K562 (cell line): ENCODE measurements around the gene MAPT. TPM values are rescaled to one million over a fixed set of nuclear protein-coding genes. Genes with fewer than 3 reads are reported as not detected.

Source experiments
- ATAC-seq: fragments of 200-7000 bp; cut with Tn5 transposase; 3 replicates; pipeline ENCODE4 v1.9.1; 2020; ENCODE audit warnings: moderate library complexity
- BruUV-seq: library from RNA; stranded (reverse); fragments of 400-500 nt; replicated peaks from 2 replicates; lab custom pipeline; 2021; lab: Mats Ljungman, UMichigan
- CTCF ChIA-PET: fragments of 300-600 bp; formaldehyde crosslinking; extraction: SDS; loops from one replicate; lab custom pipeline; 2021; ENCODE audit warnings: low intra/inter-chr PET ratio; lab: Yijun Ruan, JAX
- POLR2A ChIA-PET: fragments of 300-600, 350-650 bp; sonication (Branson Sonifier 250); formaldehyde crosslinking; extraction: SDS; loops from one replicate; lab custom pipeline; 2021; ENCODE audit warnings: antibody characterized with exemption, inconsistent platforms; lab: Yijun Ruan, JAX
- DNase-seq, 4 experiments: peaks; one replicate each; pipeline versions ENCODE4 v3.0.0 to v3.0.0-alpha.2; 2011 to 2018; ENCODE audit warnings: low spot score in 3 of 4, mixed read lengths in 3 of 4; ENCODE audit errors: extremely low read depth in 1 of 4
- FAIRE-seq: peaks from 2 replicates; lab custom pipeline; 2011; peaks lifted over from hg19 to GRCh38; lab: Jason Lieb, UNC
- H2AFZ ChIP-seq: 2 replicates; pipeline ENCODE4 v1.6.0; 2011; ENCODE audit warnings: low read depth, low read length, control low read depth, inconsistent platforms
- H3K27ac ChIP-seq: fragments of 200-600 bp; 3 replicates; pipeline ENCODE4 v1.8.0; 2011; ENCODE audit warnings: low read depth, mild to moderate bottlenecking, control low read depth, inconsistent platforms, low read length, moderate library complexity, mixed read lengths; ENCODE audit errors: extremely low read depth
- H3K27me3 ChIP-seq, 2 experiments: fragments of 300-600 bp in 1 of 2; 2 replicates in 1 of 2; 3 replicates in 1 of 2; pipeline versions ENCODE4 v1.6.0 to v1.8.0; 2011; ENCODE audit warnings: inconsistent platforms in 2 of 2, low read length in 2 of 2, mild to moderate bottlenecking in 1 of 2, mixed read lengths in 1 of 2, moderate library complexity in 1 of 2; ENCODE audit not compliant: control insufficient read depth in 2 of 2, insufficient read depth in 2 of 2
- H3K36me3 ChIP-seq: fragments of 300-600 bp; 3 replicates; pipeline ENCODE4 v1.8.0; 2011; ENCODE audit warnings: mild to moderate bottlenecking, low read length, inconsistent platforms; ENCODE audit not compliant: control insufficient read depth, insufficient read depth
- H3K4me1 ChIP-seq, 2 experiments: fragments of 200-600 bp in 1 of 2; replicated peaks in 1 of 2; 2 replicates in 1 of 2; 3 replicates in 1 of 2; pipeline versions ENCODE4 v1.5.1 to v1.8.0; 2011; ENCODE audit warnings: inconsistent platforms in 2 of 2, low read length in 2 of 2, mild to moderate bottlenecking in 1 of 2, mixed read lengths in 1 of 2, moderate library complexity in 1 of 2; ENCODE audit not compliant: control insufficient read depth in 2 of 2, insufficient read depth in 2 of 2
- H3K4me2 ChIP-seq: 2 replicates; pipeline ENCODE4 v1.6.1; 2011; ENCODE audit warnings: low read length, control low read depth, inconsistent platforms, mixed read lengths; ENCODE audit not compliant: insufficient read depth
- H3K4me3 ChIP-seq: fragments of 200-600 bp; sonication (generic), shearing (Covaris generic); 2 replicates; pipeline ENCODE4 v1.5.1; 2016; ENCODE audit warnings: control low read depth, inconsistent platforms
- H3K79me2 ChIP-seq: fragments of 200-600 bp; 3 replicates; pipeline ENCODE4 v1.8.0; 2011; ENCODE audit warnings: low read length, inconsistent platforms; ENCODE audit not compliant: control insufficient read depth, insufficient read depth
- H3K9ac ChIP-seq, 2 experiments: 2 replicates each; pipeline versions ENCODE4 v1.6.0 to v1.6.1; 2011; ENCODE audit warnings: low read depth in 2 of 2, low read length in 2 of 2, control low read depth in 1 of 2, inconsistent platforms in 1 of 2, mild to moderate bottlenecking in 1 of 2, mixed read lengths in 1 of 2; ENCODE audit not compliant: insufficient read depth in 1 of 2
- H3K9me1 ChIP-seq: one replicate; pipeline ENCODE4 v1.6.0; 2011; ENCODE audit warnings: inconsistent platforms, mild to moderate bottlenecking, low read length, moderate library complexity; ENCODE audit not compliant: control insufficient read depth, insufficient read depth
- H3K9me3 ChIP-seq: replicated peaks from 2 replicates; pipeline ENCODE4 v1.5.1; 2011; ENCODE audit warnings: low read depth, low read length, inconsistent platforms; ENCODE audit not compliant: control insufficient read depth, insufficient read depth
- H4K20me1 ChIP-seq: replicated peaks from 2 replicates; pipeline ENCODE4 v1.6.1; 2011; ENCODE audit warnings: low read length, inconsistent platforms, mixed read lengths; ENCODE audit not compliant: control insufficient read depth, insufficient read depth
- ARHGAP35 ChIP-seq: fragments of 450-650 bp; IDR thresholded peaks from 2 replicates; pipeline ENCODE4 v1.6.1; 2018; ENCODE audit not compliant: partially characterized antibody
- ESRRA ChIP-seq: fragments of 450-650 bp; IDR thresholded peaks from 2 replicates; pipeline ENCODE4 v1.6.1; 2014; ENCODE audit warnings: low read depth, mild to moderate bottlenecking, moderate library complexity, borderline replicate concordance
- ETV5 ChIP-seq: sonication (generic); formaldehyde crosslinking; IDR thresholded peaks from 2 replicates; pipeline ENCODE4 v1.4.0; 2020; ENCODE audit warnings: low read depth, mild to moderate bottlenecking, missing genetic modification reagents
- HCFC1 ChIP-seq: IDR thresholded peaks from 2 replicates; pipeline ENCODE4 v1.6.1; 2012; ENCODE audit warnings: low read depth, low read length, improper control_type of control experiment
- ILF3 ChIP-seq: fragments of 450-650 bp; IDR thresholded peaks from 2 replicates; pipeline ENCODE4 v1.6.1; 2018; ENCODE audit warnings: antibody characterized with exemption, mild to moderate bottlenecking, moderate library complexity, borderline replicate concordance
- ILK ChIP-seq: fragments of 450-650 bp; IDR thresholded peaks from 2 replicates; pipeline ENCODE4 v1.6.1; 2016; ENCODE audit warnings: missing genetic modification characterization, low read depth, mild to moderate bottlenecking, missing compliant biosample characterization, moderate library complexity, borderline replicate concordance
- JUN ChIP-seq, 2 experiments: sonication (generic) in 1 of 2; formaldehyde crosslinking in 1 of 2; IDR thresholded peaks; 2 replicates each; pipeline versions ENCODE4 v1.6.1 to v1.8.0; 2012 to 2022; ENCODE audit warnings: borderline replicate concordance in 2 of 2, mild to moderate bottlenecking in 2 of 2, improper control_type of control experiment in 1 of 2, low read depth in 1 of 2, low read length in 1 of 2, missing genetic modification reagents in 1 of 2
- MYNN ChIP-seq, 2 experiments: sonication (generic); formaldehyde crosslinking in 1 of 2; IDR thresholded peaks; 2 replicates each; pipeline versions ENCODE4 v1.5.0 to v1.6.1; 2016 to 2020; ENCODE audit warnings: antibody characterized with exemption in 1 of 2, missing genetic modification reagents in 1 of 2
- ZNF41 ChIP-seq: fragments of 250-450 bp; sonication (Bioruptor Pico); conservative IDR thresholded peaks from 2 replicates; pipeline ENCODE4 v1.4.0; 2020; ENCODE audit warnings: mild to moderate bottlenecking
- ZNF668 ChIP-seq: fragments of 250-450 bp; sonication (Bioruptor Pico); IDR thresholded peaks from 2 replicates; pipeline ENCODE4 v1.8.0; 2022; ENCODE audit warnings: mild to moderate bottlenecking, inconsistent platforms
- ZNF766 ChIP-seq: fragments of 200-800 bp; sonication (Bioruptor generic); conservative IDR thresholded peaks from 2 replicates; pipeline ENCODE4 v1.6.1; 2016; ENCODE audit warnings: missing genetic modification characterization, missing compliant biosample characterization
- WGBS: fragments of 100-300 bp; shearing (Covaris generic); methylation state at CpG from one replicate; pipeline ENCODE4 v1.1.6; 2016; ENCODE audit warnings: low coverage, mixed read lengths; ENCODE audit not compliant: insufficient coverage; ENCODE audit errors: missing lambda C conversion rate; 5-methylcytosine and 5-hydroxymethylcytosine counted together
- in situ Hi-C: fragments of 300-500 bp; cut with MboI; formaldehyde crosslinking; loops from 4 replicates; pipeline ENCODE4 v1.15.0; 2018; ENCODE audit warnings: inconsistent platforms, mixed read lengths
- intact Hi-C: fragments of 100-400 bp; cut with micrococcal nuclease; formaldehyde crosslinking; loops from 2 replicates; pipeline ENCODE4 v1.14.2; 2022
- polyA plus RNA-seq, 8 experiments: library from polyadenylated mRNA; depleted of rRNA in 4 of 8; stranded (reverse) in 5 of 8; unstranded in 3 of 8; fragments of >200 nt; fragmentation: Nextera tagmentation in 2 of 8; fragmentation: Illumina TruSeq in 1 of 8; extraction: Ambion mirVana in 2 of 8; extraction: Trizol in 1 of 8; gene quantifications; 2 replicates each; pipeline versions ENCODE4 v1.2.1 to v1.2.3, GENCODE V29; 2011 to 2014; ENCODE audit warnings: inconsistent platforms in 1 of 8, missing spikeins in 1 of 8
- total RNA-seq, 7 experiments: library from RNA; depleted of rRNA in 6 of 7; stranded (reverse); fragments of >200 nt in 6 of 7; fragmentation: Illumina TruSeq in 2 of 7; extraction: Trizol in 2 of 7; gene quantifications; 2 replicates each; pipeline versions ENCODE4 v1.2.1 to v1.2.3, GENCODE V29; 2011 to 2021; ENCODE audit warnings: low replicate concordance in 1 of 7
- TF ChIP-seq, protein P1 (sequence below), 2 experiments: fragments of 450-650 bp; IDR thresholded peaks; 2 replicates each; pipeline ENCODE4 v1.6.1; 2018; ENCODE audit warnings: mild to moderate bottlenecking in 2 of 2, low read depth in 1 of 2; ENCODE audit not compliant: partially characterized antibody in 2 of 2

The MAPT gene
- total and polyA plus RNA-seq, 9 of the 15 experiments (the other 6 are each of a cell fraction or from before 2014, with no cell fraction given) = 0.04 to 1.1 (median 0.36) TPM

DNA sequence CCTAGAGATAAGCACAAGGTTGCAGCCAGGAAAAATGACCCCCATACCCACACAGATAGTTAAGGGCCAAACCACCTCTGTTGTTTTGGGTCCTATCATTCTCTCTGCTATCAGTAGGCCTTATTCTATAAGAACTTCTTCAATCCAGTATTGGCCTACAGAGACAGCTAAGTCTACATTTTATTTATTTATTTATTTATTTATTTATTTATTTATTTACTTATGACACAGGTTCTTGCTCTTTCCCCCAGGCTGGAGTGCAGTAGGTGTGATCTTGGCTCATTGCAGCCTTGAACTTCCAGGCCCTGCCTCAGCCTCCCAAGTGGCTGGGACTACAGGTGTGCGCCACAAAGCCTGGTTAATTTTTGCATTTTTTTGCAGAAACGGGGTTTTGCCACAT lies 7.5 kb upstream of the MAPT start:
- peaks cover 10 to 22% of the 10 kb centered on the region in 2 experiments; a peak in 3 of 5 replicates for H3K27me3 ChIP-seq
- H3K27ac ChIP-seq = no peak overlapping the region
- no peak overlapping the region for H2AFZ ChIP-seq
- no peaks in the 10 kb centered on the region for H3K9me1 ChIP-seq
- no peaks in the 10 kb centered on the region for H3K9me3 ChIP-seq
- no peaks in the 10 kb centered on the region for H4K20me1 ChIP-seq
- no TSS peak for BruUV-seq
- DNase-seq = no peak
- WGBS = 5% methylated on average over 2 of the region's 2 CpGs
- no peak overlapping the region for H3K9ac ChIP-seq
- intact Hi-C loops = no loop called here
- no peaks in the 10 kb centered on the region for H3K4me1 ChIP-seq
- no peak overlapping the region for H3K4me3 ChIP-seq
- no peak for TF ChIP-seq ZNF668 (CRISPR knock-in tag)
- TF ChIP-seq MYNN (IDR thresholded peaks at IDR 0.05) = no peak
- no peak for TF ChIP-seq MYNN (CRISPR knock-in tag; IDR thresholded peaks at IDR 0.05)
- no peak for TF ChIP-seq ARHGAP35
- no peak for TF ChIP-seq ZNF41 (CRISPR knock-in tag)
- no peak for TF ChIP-seq ILF3
- TF ChIP-seq ESRRA = no peak
- TF ChIP-seq ZNF766 (CRISPR knock-in tag) = no peak
- TF ChIP-seq, protein P1, sequence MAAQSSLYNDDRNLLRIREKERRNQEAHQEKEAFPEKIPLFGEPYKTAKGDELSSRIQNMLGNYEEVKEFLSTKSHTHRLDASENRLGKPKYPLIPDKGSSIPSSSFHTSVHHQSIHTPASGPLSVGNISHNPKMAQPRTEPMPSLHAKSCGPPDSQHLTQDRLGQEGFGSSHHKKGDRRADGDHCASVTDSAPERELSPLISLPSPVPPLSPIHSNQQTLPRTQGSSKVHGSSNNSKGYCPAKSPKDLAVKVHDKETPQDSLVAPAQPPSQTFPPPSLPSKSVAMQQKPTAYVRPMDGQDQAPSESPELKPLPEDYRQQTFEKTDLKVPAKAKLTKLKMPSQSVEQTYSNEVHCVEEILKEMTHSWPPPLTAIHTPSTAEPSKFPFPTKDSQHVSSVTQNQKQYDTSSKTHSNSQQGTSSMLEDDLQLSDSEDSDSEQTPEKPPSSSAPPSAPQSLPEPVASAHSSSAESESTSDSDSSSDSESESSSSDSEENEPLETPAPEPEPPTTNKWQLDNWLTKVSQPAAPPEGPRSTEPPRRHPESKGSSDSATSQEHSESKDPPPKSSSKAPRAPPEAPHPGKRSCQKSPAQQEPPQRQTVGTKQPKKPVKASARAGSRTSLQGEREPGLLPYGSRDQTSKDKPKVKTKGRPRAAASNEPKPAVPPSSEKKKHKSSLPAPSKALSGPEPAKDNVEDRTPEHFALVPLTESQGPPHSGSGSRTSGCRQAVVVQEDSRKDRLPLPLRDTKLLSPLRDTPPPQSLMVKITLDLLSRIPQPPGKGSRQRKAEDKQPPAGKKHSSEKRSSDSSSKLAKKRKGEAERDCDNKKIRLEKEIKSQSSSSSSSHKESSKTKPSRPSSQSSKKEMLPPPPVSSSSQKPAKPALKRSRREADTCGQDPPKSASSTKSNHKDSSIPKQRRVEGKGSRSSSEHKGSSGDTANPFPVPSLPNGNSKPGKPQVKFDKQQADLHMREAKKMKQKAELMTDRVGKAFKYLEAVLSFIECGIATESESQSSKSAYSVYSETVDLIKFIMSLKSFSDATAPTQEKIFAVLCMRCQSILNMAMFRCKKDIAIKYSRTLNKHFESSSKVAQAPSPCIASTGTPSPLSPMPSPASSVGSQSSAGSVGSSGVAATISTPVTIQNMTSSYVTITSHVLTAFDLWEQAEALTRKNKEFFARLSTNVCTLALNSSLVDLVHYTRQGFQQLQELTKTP (IDR thresholded peaks at IDR 0.05; ENCODE audit: low read depth in 1 of 2, partially characterized antibody in 2 of 2) = no peak
- TF ChIP-seq ILK (tag) = no peak
- no peak for TF ChIP-seq JUN (IDR thresholded peaks at IDR 0.05; ENCODE audit: borderline replicate concordance, low read depth, low read length)
- TF ChIP-seq JUN (CRISPR knock-in tag; IDR thresholded peaks at IDR 0.05; ENCODE audit: borderline replicate concordance) = no peak
- TF ChIP-seq HCFC1 = no peak
- TF ChIP-seq ETV5 = no peak
- ChIA-PET CTCF (no interaction called here), POLR2A (no interaction called here)
- H3K4me2 ChIP-seq = no peak overlapping the region
- no peaks in the 10 kb centered on the region for H3K36me3 ChIP-seq
- no peak for FAIRE-seq
- no peaks in the 10 kb centered on the region for H3K79me2 ChIP-seq
- in situ Hi-C loops = no loop called here
- ATAC-seq = no peak
